ENCODE data around the gene GRIK4. TPM values are rescaled to one million over a fixed set of nuclear protein-coding genes. Genes with fewer than 3 reads are reported as not detected.

GRIK4 gene
- total RNA-seq, 3 donors from 2014 or later: 0.05 to 0.30 (median 0.11) TPM

DNA sequence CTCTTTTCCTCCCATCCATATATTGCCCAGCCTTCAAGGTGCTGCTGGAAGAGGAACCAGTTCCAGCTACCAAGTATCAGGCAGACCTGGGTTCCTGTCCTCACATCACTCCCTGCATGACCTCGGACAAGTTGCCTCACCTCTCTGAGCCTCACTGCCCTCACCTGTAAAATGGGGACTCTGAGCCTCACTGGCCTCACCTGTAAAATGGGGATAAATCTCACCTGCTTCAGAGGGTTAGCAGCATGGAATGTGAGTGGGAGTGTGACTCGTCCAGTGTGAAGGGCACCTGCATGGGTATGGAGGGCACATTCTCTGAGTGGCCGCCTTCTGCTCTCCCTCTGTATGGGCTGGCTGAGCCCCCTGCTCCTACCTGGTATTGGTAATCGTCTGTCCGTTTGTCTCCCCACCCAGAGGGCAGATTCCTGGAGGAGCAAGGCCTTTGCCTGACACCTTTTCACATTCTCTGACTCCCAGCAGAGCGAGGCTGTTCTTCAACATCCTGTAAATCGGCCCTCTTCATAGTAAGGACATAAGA lies 3.7 kb downstream of the GRIK4 start:
- no peak for DNase-seq
- H3K27me3 Mint-ChIP-seq (ENCODE audit: low read depth): peaks cover 57% of the 10 kb centered on the region
- no peaks in the 10 kb centered on the region for H3K4me1 Mint-ChIP-seq (ENCODE audit: low read depth)
- ATAC-seq: no peak
- no peak overlapping the region for H3K4me3 Mint-ChIP-seq
- H3K9me3 Mint-ChIP-seq: no peaks in the 10 kb centered on the region
- no peaks in the 10 kb centered on the region for H3K36me3 Mint-ChIP-seq (ENCODE audit: insufficient read depth)

GRCh38 chr11:120516461-120517389 lies 5.2 kb downstream of the GRIK4 start:
- no peaks in the 10 kb centered on the region for H3K36me3 Mint-ChIP-seq (ENCODE audit: insufficient read depth)
- no peak for ATAC-seq
- H3K4me1 Mint-ChIP-seq (ENCODE audit: low read depth): no peaks in the 10 kb centered on the region
- H3K9me3 Mint-ChIP-seq: no peaks in the 10 kb centered on the region
- peaks cover 50% of the 10 kb centered on the region for H3K27me3 Mint-ChIP-seq (ENCODE audit: low read depth)
- no peak for DNase-seq
- H3K4me3 Mint-ChIP-seq: no peak overlapping the region

- peaks cover 52% of the 10 kb centered on the region for H3K27me3 Mint-ChIP-seq (ENCODE audit: low read depth)
- H3K4me3 Mint-ChIP-seq: no peak overlapping the region
- no peaks in the 10 kb centered on the region for H3K4me1 Mint-ChIP-seq (ENCODE audit: low read depth)
- no peak for DNase-seq
- no peaks in the 10 kb centered on the region for H3K9me3 Mint-ChIP-seq
- ATAC-seq: no peak
- H3K36me3 Mint-ChIP-seq (ENCODE audit: insufficient read depth): no peaks in the 10 kb centered on the region
Measured at GRCh38 chr11:120517390-120517761, 5.8 kb downstream of the GRIK4 start.

DNA sequence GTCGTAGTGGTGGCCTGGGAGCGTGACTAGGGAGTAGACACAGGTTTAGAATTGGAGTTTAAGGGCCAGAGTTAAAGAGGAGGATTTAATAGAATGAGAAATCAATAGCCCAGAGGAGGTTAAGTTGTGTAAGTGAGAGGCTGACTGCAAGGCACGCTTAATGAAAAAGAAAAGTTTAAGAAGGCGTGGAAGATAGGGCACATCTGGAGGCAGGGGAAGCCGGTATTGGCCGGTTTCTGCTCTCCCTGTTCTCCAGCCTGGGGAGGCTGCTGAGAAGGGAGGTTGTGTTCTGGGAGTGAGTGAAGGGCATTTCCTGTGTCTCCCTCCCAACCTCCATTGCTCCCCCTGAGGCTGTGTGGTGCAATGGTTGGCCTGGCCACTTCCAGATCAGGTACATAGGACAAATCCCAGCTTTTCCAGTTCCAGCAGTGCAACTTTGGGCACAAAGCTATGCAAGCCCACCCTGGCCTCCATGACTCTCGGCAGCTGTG lies 6.3 kb downstream of the GRIK4 start:
- Mint-ChIP-seq H3K4me1 (ENCODE audit: low read depth) (no peaks in the 10 kb centered on the region), H3K27me3 (ENCODE audit: low read depth) (peaks cover 52% of the 10 kb centered on the region), H3K36me3 (ENCODE audit: insufficient read depth) (no peaks in the 10 kb centered on the region), H3K9me3 (no peaks in the 10 kb centered on the region), H3K4me3 (no peak overlapping the region)
- no peak for ATAC-seq
- no peak for DNase-seq

- Mint-ChIP-seq H3K9me3 (no peaks in the 10 kb centered on the region), H3K27me3 (ENCODE audit: low read depth) (peaks cover 52% of the 10 kb centered on the region), H3K4me1 (ENCODE audit: low read depth) (no peaks in the 10 kb centered on the region), H3K36me3 (ENCODE audit: insufficient read depth) (no peaks in the 10 kb centered on the region), H3K4me3 (no peak overlapping the region)
- ATAC-seq (no peak), DNase-seq (no peak)
Measured at GRCh38 chr11:120518356-120518755, 6.8 kb downstream of the GRIK4 start.

DNA sequence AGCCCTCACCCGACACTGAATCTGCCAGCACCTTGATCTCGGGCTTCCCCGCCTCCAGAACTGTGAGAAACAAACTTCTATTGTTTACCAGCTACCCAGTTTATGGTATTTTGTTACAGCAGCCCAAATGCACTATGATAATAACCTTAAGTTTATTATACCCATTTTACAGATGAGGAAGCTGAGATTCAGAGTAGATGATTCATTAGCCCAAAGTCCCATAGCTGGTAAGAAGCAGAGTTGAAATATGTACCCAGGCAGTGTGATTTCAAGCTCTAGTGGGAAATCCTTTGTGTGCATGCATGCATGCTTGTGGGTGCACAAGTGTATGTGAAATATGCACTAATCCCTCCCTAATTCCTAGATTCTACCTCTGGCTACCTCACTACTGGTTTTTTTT lies 7.9 kb downstream of the GRIK4 start:
- no peak for ATAC-seq
- no peaks in the 10 kb centered on the region for H3K4me1 Mint-ChIP-seq (ENCODE audit: low read depth)

DNA sequence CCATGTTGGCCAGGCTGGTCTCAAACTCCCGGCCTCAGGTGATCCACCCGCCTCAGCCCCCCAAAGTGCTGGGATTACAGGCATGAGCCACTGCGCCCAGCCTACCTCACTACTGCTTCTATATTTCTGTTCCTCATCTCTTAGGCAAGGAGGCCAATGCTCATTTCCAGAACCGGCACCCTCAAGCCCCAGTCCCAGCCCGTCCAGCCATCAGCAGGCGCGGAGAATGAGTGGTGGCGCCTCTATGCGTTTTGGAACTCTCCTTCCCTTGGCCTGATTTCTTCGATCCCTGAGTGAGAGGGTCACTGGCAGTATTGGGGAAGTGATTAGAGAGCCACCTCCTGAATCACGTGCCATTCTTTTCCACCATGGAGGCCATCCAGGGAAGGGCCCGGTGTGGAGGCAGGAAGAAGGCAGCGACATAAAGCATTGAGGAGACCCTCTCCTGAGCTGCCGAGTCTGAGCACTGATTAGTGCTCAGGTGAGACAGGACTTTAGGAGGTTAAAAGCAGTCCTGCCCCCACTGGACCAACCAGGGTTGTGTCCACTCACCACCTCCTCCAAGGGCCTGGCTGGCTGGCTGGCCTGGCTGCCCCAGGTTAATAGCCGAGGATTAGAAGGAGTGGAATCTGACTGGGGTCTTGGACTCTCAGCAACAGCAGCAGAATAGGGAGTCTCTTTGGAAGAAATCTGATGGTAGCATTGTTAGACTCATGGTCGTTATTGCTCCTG lies 8.7 kb downstream of the GRIK4 start:
- DNase-seq (no peak), ATAC-seq (no peak)
- H3K9me3 Mint-ChIP-seq: no peaks in the 10 kb centered on the region
- H3K4me3 Mint-ChIP-seq: no peak overlapping the region
- no peaks in the 10 kb centered on the region for H3K36me3 Mint-ChIP-seq (ENCODE audit: insufficient read depth)
- peaks cover 49% of the 10 kb centered on the region for H3K27me3 Mint-ChIP-seq (ENCODE audit: low read depth)
- H3K4me1 Mint-ChIP-seq (ENCODE audit: low read depth): no peaks in the 10 kb centered on the region

More for the DNA sequence above, 7.9 kb downstream of the GRIK4 start:
- H3K36me3 Mint-ChIP-seq (ENCODE audit: insufficient read depth): no peaks in the 10 kb centered on the region
- DNase-seq: no peak
- H3K4me3 Mint-ChIP-seq: no peak overlapping the region
- H3K27me3 Mint-ChIP-seq (ENCODE audit: low read depth): peaks cover 51% of the 10 kb centered on the region
- H3K9me3 Mint-ChIP-seq: no peaks in the 10 kb centered on the region

GRCh38 chr11:120521176-120521575 lies 9.6 kb downstream of the GRIK4 start:
- Mint-ChIP-seq H3K9me3 (no peaks in the 10 kb centered on the region), H3K4me1 (ENCODE audit: low read depth) (no peaks in the 10 kb centered on the region), H3K4me3 (no peak overlapping the region), H3K27me3 (ENCODE audit: low read depth) (peaks cover 45% of the 10 kb centered on the region), H3K36me3 (ENCODE audit: insufficient read depth) (no peaks in the 10 kb centered on the region)
- DNase-seq (no peak), ATAC-seq (no peak)

DNA sequence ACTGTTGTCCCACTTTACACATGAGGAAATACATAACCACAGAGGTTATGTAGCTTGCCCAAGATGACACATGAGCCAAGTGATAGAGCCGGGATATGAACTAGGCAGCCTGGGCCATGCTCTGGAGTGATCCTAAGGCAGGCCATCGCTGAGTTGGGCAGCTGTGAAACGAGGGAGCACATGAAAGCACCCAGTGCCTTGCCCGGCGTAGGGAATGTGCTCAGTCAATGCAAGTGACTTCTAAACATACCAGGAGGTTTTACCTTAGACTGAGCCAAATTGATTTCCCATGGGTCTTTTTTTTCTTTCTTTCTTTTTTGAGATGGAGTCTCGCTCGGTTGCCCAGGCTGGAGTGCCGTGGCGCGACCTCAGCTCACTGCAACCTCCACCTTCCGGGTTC lies 10.5 kb downstream of the GRIK4 start:
- Mint-ChIP-seq H3K27me3 (ENCODE audit: low read depth) (peaks cover 41% of the 10 kb centered on the region), H3K4me3 (no peak overlapping the region), H3K9me3 (no peaks in the 10 kb centered on the region), H3K4me1 (ENCODE audit: low read depth) (no peaks in the 10 kb centered on the region), H3K36me3 (ENCODE audit: insufficient read depth) (no peaks in the 10 kb centered on the region)
- DNase-seq: no peak
- ATAC-seq: no peak

DNA sequence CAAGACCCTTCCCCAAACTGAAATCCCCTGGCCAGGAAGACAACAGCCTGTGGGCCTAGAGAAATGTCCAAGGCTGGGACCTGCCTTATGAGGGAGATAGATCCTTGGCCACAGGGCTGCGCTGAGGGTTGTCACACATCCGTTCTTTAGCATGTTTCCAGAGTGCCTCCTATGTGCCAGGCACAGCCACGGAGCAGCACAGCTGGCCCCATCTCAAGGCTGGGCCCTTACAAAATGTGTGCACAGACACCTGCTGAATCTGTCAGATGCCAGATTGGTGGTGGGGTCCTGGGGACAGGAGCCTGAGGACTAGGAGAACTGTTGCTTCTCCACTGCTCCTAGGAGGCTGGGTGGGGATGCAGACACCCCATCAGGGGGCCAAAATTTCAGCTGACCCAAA lies 11.2 kb downstream of the GRIK4 start:
- DNase-seq (no peak), ATAC-seq (no peak)
- H3K4me3 Mint-ChIP-seq: no peak overlapping the region
- peaks cover 35% of the 10 kb centered on the region for H3K27me3 Mint-ChIP-seq (ENCODE audit: low read depth)
- no peaks in the 10 kb centered on the region for H3K36me3 Mint-ChIP-seq (ENCODE audit: insufficient read depth)
- no peaks in the 10 kb centered on the region for H3K4me1 Mint-ChIP-seq (ENCODE audit: low read depth)
- no peaks in the 10 kb centered on the region for H3K9me3 Mint-ChIP-seq

DNA sequence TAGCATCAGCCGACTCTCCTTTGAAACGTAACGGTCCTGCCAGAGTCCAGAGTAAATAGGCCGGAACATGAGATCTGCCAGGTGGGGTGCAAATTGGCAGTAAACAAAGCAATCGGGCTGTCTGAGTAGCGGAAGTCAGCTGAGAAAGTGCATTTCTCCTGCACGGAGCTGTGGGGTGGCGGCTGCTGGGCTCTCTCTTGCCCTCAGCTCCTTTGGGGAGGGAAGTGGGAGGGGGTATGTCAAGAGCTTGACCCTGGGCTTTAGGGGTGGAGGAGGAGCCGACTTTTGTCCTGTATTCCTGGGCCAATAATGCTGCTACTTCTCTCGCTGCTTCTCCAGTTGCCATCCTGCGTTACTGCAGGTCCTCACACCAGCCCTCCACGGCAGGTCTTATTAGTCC lies 11.6 kb downstream of the GRIK4 start:
- no peak for ATAC-seq
- Mint-ChIP-seq H3K4me3 (no peak overlapping the region), H3K4me1 (ENCODE audit: low read depth) (no peaks in the 10 kb centered on the region), H3K9me3 (no peaks in the 10 kb centered on the region), H3K36me3 (ENCODE audit: insufficient read depth) (no peaks in the 10 kb centered on the region), H3K27me3 (ENCODE audit: low read depth) (peaks cover 35% of the 10 kb centered on the region)
- DNase-seq: no peak

DNA sequence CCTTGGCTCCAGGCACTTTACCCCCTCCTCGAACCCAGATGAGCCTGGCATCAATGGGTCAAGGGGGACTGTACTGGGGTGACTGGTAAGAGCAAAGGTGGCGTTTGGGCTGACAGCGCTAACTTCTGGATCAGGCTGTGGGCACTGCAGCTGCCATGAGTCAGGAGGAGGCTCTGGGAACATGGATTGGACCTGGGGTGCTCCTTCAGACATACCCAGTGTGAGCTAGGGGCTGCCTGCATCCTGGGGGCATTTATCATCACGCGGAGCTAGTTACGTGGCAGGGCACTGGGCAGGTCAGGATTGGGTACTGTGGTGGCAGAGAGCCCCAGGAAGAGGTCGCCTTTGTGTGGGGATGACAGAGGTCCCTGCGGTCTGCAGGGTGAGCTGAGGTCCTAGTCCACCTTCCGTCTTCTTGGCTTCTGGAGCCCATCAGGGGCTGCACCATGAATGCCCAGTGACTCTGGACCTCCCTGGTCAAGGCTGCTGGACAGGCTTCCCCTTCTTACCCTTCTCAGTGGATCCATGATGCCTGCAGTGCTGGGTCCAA lies 13.1 kb downstream of the GRIK4 start:
- no peak for DNase-seq
- Mint-ChIP-seq H3K27me3 (ENCODE audit: low read depth) (peaks cover 38% of the 10 kb centered on the region), H3K4me3 (no peak overlapping the region), H3K9me3 (no peaks in the 10 kb centered on the region), H3K4me1 (ENCODE audit: low read depth) (no peaks in the 10 kb centered on the region), H3K36me3 (ENCODE audit: insufficient read depth) (no peaks in the 10 kb centered on the region)
- ATAC-seq: no peak

GRCh38 chr11:120525261-120526171 lies 14.0 kb downstream of the GRIK4 start:
- no peak for ATAC-seq
- peaks cover 40% of the 10 kb centered on the region for H3K27me3 Mint-ChIP-seq (ENCODE audit: low read depth)

More at GRCh38 chr11:120525261-120526171, 14.0 kb downstream of the GRIK4 start:
- no peaks in the 10 kb centered on the region for H3K4me1 Mint-ChIP-seq (ENCODE audit: low read depth)
- no peak overlapping the region for H3K4me3 Mint-ChIP-seq
- H3K9me3 Mint-ChIP-seq: no peaks in the 10 kb centered on the region
- DNase-seq: no peak
- H3K36me3 Mint-ChIP-seq (ENCODE audit: insufficient read depth): no peaks in the 10 kb centered on the region
